IMR-90 (cell line): ENCODE measurements around the gene KRT35. TPM values are rescaled to one million over a fixed set of nuclear protein-coding genes. Genes with fewer than 3 reads are reported as not detected.
A peak's percentile ranks its signal among the peaks of the same experiment; 100 is the strongest.

Experiments
- ATAC-seq: fragments of 200-7000 bp; cut with Tn5 transposase; 2 replicates; pipeline ENCODE4 v1.9.1; 2020; ENCODE audit warnings: low read depth, mild to moderate bottlenecking, moderate library complexity
- BruUV-seq: library from RNA; stranded (reverse); fragments of 400-500 nt; replicated peaks from 2 replicates; lab custom pipeline; 2021; lab: Mats Ljungman, UMichigan
- CTCF ChIA-PET: fragments of 300-600 bp; formaldehyde crosslinking; extraction: SDS; loops from one replicate; lab custom pipeline; 2021; ENCODE audit warnings: antibody characterized with exemption; lab: Yijun Ruan, JAX
- POLR2A ChIA-PET: fragments of 300-600 bp; sonication (Branson Sonifier 250); formaldehyde crosslinking; loops from one replicate; lab custom pipeline; 2022; ENCODE audit warnings: antibody characterized with exemption; ENCODE audit not compliant: unreplicated experiment; lab: Charles Lee
- DNase-seq: peaks from one replicate; pipeline ENCODE4 v3.0.0; 2013
- H2AFZ ChIP-seq: replicated peaks from 2 replicates; pipeline ENCODE3; 2013; ENCODE audit warnings: low read length, mild to moderate bottlenecking; ENCODE audit not compliant: poor library complexity
- H2AK5ac ChIP-seq: 2 replicates; pipeline ENCODE4 v1.6.1; 2013; ENCODE audit warnings: low read depth, low read length, inconsistent platforms
- H2AK9ac ChIP-seq: replicated peaks from 2 replicates; pipeline ENCODE3; 2013; ENCODE audit warnings: mild to moderate bottlenecking, low read depth, low read length, moderate library complexity; ENCODE audit not compliant: poor library complexity
- H2BK120ac ChIP-seq: 2 replicates; pipeline ENCODE4 v1.6.1; 2013; ENCODE audit warnings: low read depth, low read length, inconsistent platforms
- H2BK15ac ChIP-seq: 3 replicates; pipeline ENCODE4 v1.6.1; 2013; ENCODE audit warnings: low read depth, low read length, inconsistent platforms
- H2BK20ac ChIP-seq: 2 replicates; pipeline ENCODE4 v1.6.1; 2013; ENCODE audit warnings: low read depth, mild to moderate bottlenecking, inconsistent platforms, low read length, moderate library complexity
- H2BK5ac ChIP-seq: 2 replicates; pipeline ENCODE4 v1.6.1; 2013; ENCODE audit warnings: mild to moderate bottlenecking, low read depth, low read length, inconsistent platforms; ENCODE audit not compliant: poor library complexity, severe bottlenecking
- H3K14ac ChIP-seq: replicated peaks from 2 replicates; pipeline ENCODE4 v1.6.1; 2013; ENCODE audit warnings: low read depth, low read length, inconsistent platforms
- H3K18ac ChIP-seq: 2 replicates; pipeline ENCODE4 v1.6.1; 2013; ENCODE audit warnings: low read depth, low read length, control low read depth
- H3K23ac ChIP-seq: 2 replicates; pipeline ENCODE4 v1.6.1; 2013; ENCODE audit warnings: low read depth, low read length, inconsistent platforms
- H3K27ac ChIP-seq: 2 replicates; pipeline ENCODE4 v1.5.1; 2013; ENCODE audit warnings: mild to moderate bottlenecking, control low read depth, low read length; ENCODE audit not compliant: insufficient read depth
- H3K27me3 ChIP-seq: 2 replicates; pipeline ENCODE4 v1.6.1; 2013; ENCODE audit warnings: low read length; ENCODE audit not compliant: control insufficient read depth, insufficient read depth
- H3K36me3 ChIP-seq: 2 replicates; pipeline ENCODE4 v1.6.1; 2013; ENCODE audit warnings: low read length, mixed read lengths; ENCODE audit not compliant: control insufficient read depth, insufficient read depth
- H3K4ac ChIP-seq: 2 replicates; pipeline ENCODE4 v1.6.1; 2013; ENCODE audit warnings: low read depth, low read length, inconsistent platforms
- H3K4me1 ChIP-seq: 2 replicates; pipeline ENCODE4 v1.6.1; 2013; ENCODE audit warnings: low read length, mixed read lengths; ENCODE audit not compliant: control insufficient read depth, insufficient read depth
- H3K4me2 ChIP-seq: 2 replicates; pipeline ENCODE4 v1.6.1; 2013; ENCODE audit warnings: low read depth, mild to moderate bottlenecking, control low read depth, low read length, moderate library complexity
- H3K4me3 ChIP-seq: 2 replicates; pipeline ENCODE4 v1.5.1; 2013; ENCODE audit warnings: low read depth, mild to moderate bottlenecking, control low read depth, low read length, moderate library complexity; ENCODE audit not compliant: insufficient read depth
- H3K56ac ChIP-seq: 2 replicates; pipeline ENCODE4 v1.6.1; 2013; ENCODE audit warnings: low read length, inconsistent platforms; ENCODE audit not compliant: insufficient read depth; ENCODE audit errors: extremely low read depth
- H3K79me1 ChIP-seq, 2 experiments: 2 replicates each; pipeline ENCODE4 v1.6.1; 2013; ENCODE audit warnings: low read length in 2 of 2, inconsistent platforms in 1 of 2, low read depth in 1 of 2
- H3K9ac ChIP-seq: 2 replicates; pipeline ENCODE4 v1.6.1; 2013; ENCODE audit warnings: low read depth, low read length, control low read depth
- H3K9me1 ChIP-seq: 2 replicates; pipeline ENCODE4 v1.6.1; 2013; ENCODE audit warnings: low read length, inconsistent platforms; ENCODE audit not compliant: insufficient read depth
- H3K9me3 ChIP-seq: 2 replicates; pipeline ENCODE4 v1.6.1; 2013; ENCODE audit warnings: low read length; ENCODE audit not compliant: control insufficient read depth, insufficient read depth
- H4K20me1 ChIP-seq: 2 replicates; pipeline ENCODE4 v1.6.1; 2013; ENCODE audit warnings: low read length, inconsistent platforms; ENCODE audit not compliant: insufficient read depth
- H4K5ac ChIP-seq: 2 replicates; pipeline ENCODE4 v1.6.1; 2013; ENCODE audit warnings: mild to moderate bottlenecking, low read depth, low read length, control low read depth
- H4K8ac ChIP-seq, 2 experiments: 2 replicates each; pipeline ENCODE4 v1.6.1; 2013; ENCODE audit warnings: low read depth in 2 of 2, low read length in 2 of 2, control low read depth in 1 of 2, inconsistent platforms in 1 of 2
- H4K91ac ChIP-seq: 2 replicates; pipeline ENCODE4 v1.6.1; 2013; ENCODE audit warnings: low read depth, low read length, inconsistent platforms; ENCODE audit not compliant: insufficient read depth
- BHLHE40 ChIP-seq: fragments of 150-350 bp; IDR thresholded peaks from 2 replicates; pipeline ENCODE4 v1.6.1; 2016; ENCODE audit warnings: mild to moderate bottlenecking, low read depth, low read length
- CEBPB ChIP-seq: IDR thresholded peaks from 2 replicates; pipeline ENCODE4 v1.6.1; 2012; ENCODE audit warnings: low read depth, low read length, improper control_type of control experiment
- CHD1 ChIP-seq: IDR thresholded peaks from 2 replicates; pipeline ENCODE4 v1.6.1; 2012; ENCODE audit warnings: low read depth, low read length, improper control_type of control experiment
- FOS ChIP-seq: fragments of 150-350 bp; IDR thresholded peaks from 2 replicates; pipeline ENCODE4 v1.6.1; 2016; ENCODE audit warnings: low read depth, low read length
- MAFK ChIP-seq: IDR thresholded peaks from 2 replicates; pipeline ENCODE4 v1.6.1; 2012; ENCODE audit warnings: low read depth, low read length, improper control_type of control experiment
- MXI1 ChIP-seq: IDR thresholded peaks from 2 replicates; pipeline ENCODE4 v1.6.1; 2012; ENCODE audit warnings: low read depth, mild to moderate bottlenecking, low read length, moderate library complexity, borderline replicate concordance
- NFE2L2 ChIP-seq: fragments of 150-350 bp; IDR thresholded peaks from 2 replicates; pipeline ENCODE4 v1.6.1; 2016; ENCODE audit warnings: low read depth, mild to moderate bottlenecking, low read length
- RAD21 ChIP-seq: IDR thresholded peaks from 2 replicates; pipeline ENCODE4 v1.6.1; 2012; ENCODE audit warnings: low read length, improper control_type of control experiment
- RFX5 ChIP-seq: IDR thresholded peaks from 2 replicates; pipeline ENCODE4 v1.8.0; 2012; ENCODE audit warnings: low read depth, mild to moderate bottlenecking, low read length, moderate library complexity
- SMC3 ChIP-seq: fragments of 150-350 bp; IDR thresholded peaks from 2 replicates; pipeline ENCODE4 v1.6.1; 2016; ENCODE audit warnings: low read depth, mild to moderate bottlenecking, antibody characterized with exemption, low read length, moderate library complexity
- USF2 ChIP-seq: fragments of 150-350 bp; IDR thresholded peaks from 2 replicates; pipeline ENCODE4 v1.6.1; 2017; ENCODE audit warnings: mild to moderate bottlenecking, antibody characterized with exemption, low read length, low read depth
- WGBS, 2 experiments: methylation state at CpG; one replicate each; pipeline versions ENCODE4 v1.1.5 to v1.1.7; 2013; ENCODE audit warnings: missing lambda C conversion rate in 2 of 2; ENCODE audit not compliant: insufficient read length in 1 of 2; ENCODE audit errors: extremely low coverage in 2 of 2; 5-methylcytosine and 5-hydroxymethylcytosine counted together
- dilution Hi-C: fragments of 300-500 bp; cut with HindIII; formaldehyde crosslinking; loops from one replicate; pipeline ENCODE4 v1.14.3; 2018; ENCODE audit warnings: low sequenced_read_pairs; ENCODE audit not compliant: unreplicated experiment
- in situ Hi-C: fragments of 300-500 bp; cut with MboI; formaldehyde crosslinking; loops from 3 replicates; pipeline ENCODE4 v1.14.3; 2019; ENCODE audit warnings: low sequenced_read_pairs, inconsistent platforms, mixed read lengths
- intact Hi-C: fragments of 100-400 bp; cut with micrococcal nuclease; formaldehyde crosslinking; loops from 2 replicates; pipeline ENCODE4 v1.10.0; 2022
- polyA plus RNA-seq, 3 experiments: library from polyadenylated mRNA; depleted of rRNA; stranded (reverse); fragments of >200 nt; gene quantifications; 2 replicates each; pipeline ENCODE4 v1.2.3, GENCODE V29; 2012; ENCODE audit warnings: low replicate concordance in 1 of 3
- total RNA-seq: library from RNA; depleted of rRNA; stranded (reverse); fragments of >200 nt; gene quantifications from 2 replicates; pipeline ENCODE4 v1.2.3, GENCODE V29; 2012

The KRT35 gene
- total and polyA plus RNA-seq, 2 of the 4 experiments (the other 2 are of a cell fraction): not detected

- no peak overlapping the region for H4K8ac ChIP-seq
- no peaks in the 10 kb centered on the region for H3K36me3 ChIP-seq
- H3K14ac ChIP-seq: no peak overlapping the region
- dilution Hi-C loops (no loop called here), in situ Hi-C loops (no loop called here), intact Hi-C loops (no loop called here)
- 90% methylated on average over 10 of the region's 14 CpGs; no CpG with 5 or more reads in 1 of the 2 experiments for WGBS, 2 experiments
- ATAC-seq (no peak), DNase-seq (no peak)
- no peak overlapping the region for H2BK15ac ChIP-seq
- H3K56ac ChIP-seq: no peak overlapping the region
- H3K4me1 ChIP-seq: peaks cover 8% of the 10 kb centered on the region
- no peak overlapping the region for H3K27ac ChIP-seq
- H4K20me1 ChIP-seq: no peaks in the 10 kb centered on the region
- no peak overlapping the region for H3K23ac ChIP-seq
- no peaks in the 10 kb centered on the region for H3K9me3 ChIP-seq
- POLR2A ChIA-PET: interaction anchor here (0.5 kb wide), 1 partner anchor 10 kb away, joined by 3 read pairs; no protein-coding TSS in a partner anchor
- no peak overlapping the region for H3K4me3 ChIP-seq
- no peak overlapping the region for H2AFZ ChIP-seq
- 0 out of 2 replicates have a peak overlapping the region, but pooled peaks have one; percentile 11 for H2AK5ac ChIP-seq
- H3K27me3 ChIP-seq: no peaks in the 10 kb centered on the region
- no peak overlapping the region for H3K18ac ChIP-seq
- TF ChIP-seq RFX5: no peak
- no peak for TF ChIP-seq FOS
- no peak for TF ChIP-seq MAFK
- TF ChIP-seq RAD21: no peak
- TF ChIP-seq SMC3: no peak
- TF ChIP-seq MXI1: no peak
- no peak for TF ChIP-seq CEBPB
- no peak for TF ChIP-seq NFE2L2
- no peak for TF ChIP-seq BHLHE40
- no peak for TF ChIP-seq USF2
- no peak for TF ChIP-seq CHD1
- 0 out of 2 replicates have a peak, but pooled peaks cover 3% of the 10 kb centered on the region for H3K9me1 ChIP-seq
- H2AK9ac ChIP-seq: no peak overlapping the region
- H2BK5ac ChIP-seq: no peak overlapping the region
- no peaks in the 10 kb centered on the region for H3K79me1 ChIP-seq
- no TSS peak for BruUV-seq
- H2BK120ac ChIP-seq: no peak overlapping the region
- no peak overlapping the region for H3K4ac ChIP-seq
- H3K9ac ChIP-seq: no peak overlapping the region
- no peak overlapping the region for H4K5ac ChIP-seq
- H2BK20ac ChIP-seq: no peak overlapping the region
- no peak overlapping the region for H4K91ac ChIP-seq
- CTCF ChIA-PET: no interaction called here
- H3K4me2 ChIP-seq: no peak overlapping the region
Measured at GRCh38 chr17:41516147-41516829, 35.3 kb upstream of the KRT35 start.
